Stimulated activated CD8-positive, alpha-beta memory T cell treated with anti-CD3 and anti-CD28 coated beads, Interleukin-7, amount 100 ng/mL, for 24 hours (primary cell): ENCODE data around the gene FRMD4B.
A peak's percentile ranks its signal among the peaks of the same experiment; 100 is the strongest.

Experiments
- DNase-seq: peaks from one replicate; pipeline ENCODE4 v3.0.0-alpha.2; 2020; ENCODE audit warnings: low read depth

The FRMD4B gene

GRCh38 chr3:69364354-69364753, 21.5 kb downstream of the FRMD4B start:
- no peak for DNase-seq

- no peak for DNase-seq
These were observed 25.2 kb downstream of the FRMD4B start for GRCh38 chr3:69360690-69361089.

GRCh38 chr3:69359916-69360315, 26.0 kb downstream of the FRMD4B start:
- no peak for DNase-seq

DNA sequence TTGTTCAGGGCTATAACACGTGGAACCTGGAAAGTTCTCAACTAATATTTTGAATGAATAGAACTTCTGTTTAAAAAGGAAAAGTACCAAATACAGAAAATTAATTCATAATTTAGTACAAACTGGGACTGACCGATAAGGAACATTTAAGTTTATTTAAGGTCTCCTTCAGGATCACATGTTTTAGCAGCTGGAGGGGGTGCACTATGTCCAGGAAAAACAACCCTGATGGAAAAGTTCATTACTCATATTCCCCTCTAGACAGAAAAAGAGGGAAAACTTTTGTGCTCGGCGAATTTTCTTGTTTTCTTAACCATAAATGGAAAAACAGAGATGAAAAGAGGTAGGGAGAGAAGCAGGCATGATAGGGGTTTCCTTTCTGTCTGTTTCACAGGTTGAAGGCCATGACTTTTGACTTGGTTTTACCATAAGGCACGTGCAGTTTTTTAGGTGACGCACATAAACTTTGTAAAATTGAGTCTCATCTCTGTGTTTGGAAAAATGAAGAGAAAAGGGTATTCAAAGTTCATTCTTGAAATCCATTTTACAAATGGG, 26.5 kb downstream of the FRMD4B start:
- no peak for DNase-seq

- no peak for DNase-seq
These were observed 28.7 kb downstream of the FRMD4B start for GRCh38 chr3:69357196-69357595.

DNA sequence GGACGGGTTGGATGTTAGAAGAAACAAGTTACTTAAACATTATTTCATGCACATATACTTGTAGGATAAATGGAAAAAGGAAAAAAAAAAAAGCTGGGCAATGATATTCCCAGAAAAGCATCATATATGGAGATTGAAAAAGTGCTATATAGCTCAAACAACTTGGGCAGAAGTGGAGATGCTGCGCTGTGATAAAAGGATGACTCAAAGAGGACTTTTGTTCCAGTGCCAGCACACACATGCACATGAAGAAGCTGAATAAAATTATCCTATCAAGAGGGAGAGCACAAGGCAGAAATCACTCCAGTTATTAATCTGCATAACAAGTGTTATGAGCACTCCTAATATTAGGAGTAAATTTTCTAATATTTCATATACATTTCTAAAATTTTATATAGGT, 30.9 kb downstream of the FRMD4B start:
- no peak for DNase-seq

DNA sequence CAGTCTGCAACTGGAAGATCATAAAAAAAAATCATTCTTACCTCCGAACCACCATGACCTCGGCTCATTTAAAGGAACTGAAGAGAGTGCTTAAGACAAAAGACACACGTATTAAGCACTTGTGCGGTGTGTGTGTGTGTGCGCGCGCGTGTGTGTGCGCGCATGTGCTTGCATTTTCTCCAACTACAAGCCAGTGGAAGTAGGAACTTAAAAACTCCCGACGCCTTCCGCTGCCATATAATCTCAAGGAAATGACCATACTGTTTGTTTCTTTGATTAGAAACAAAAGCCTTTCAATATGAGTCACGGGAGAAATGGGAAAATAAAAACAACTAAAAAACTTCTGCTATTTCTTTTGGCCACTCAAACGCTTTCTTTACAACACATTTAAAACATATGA, 32.4 kb downstream of the FRMD4B start:
- no peak for DNase-seq

DNA sequence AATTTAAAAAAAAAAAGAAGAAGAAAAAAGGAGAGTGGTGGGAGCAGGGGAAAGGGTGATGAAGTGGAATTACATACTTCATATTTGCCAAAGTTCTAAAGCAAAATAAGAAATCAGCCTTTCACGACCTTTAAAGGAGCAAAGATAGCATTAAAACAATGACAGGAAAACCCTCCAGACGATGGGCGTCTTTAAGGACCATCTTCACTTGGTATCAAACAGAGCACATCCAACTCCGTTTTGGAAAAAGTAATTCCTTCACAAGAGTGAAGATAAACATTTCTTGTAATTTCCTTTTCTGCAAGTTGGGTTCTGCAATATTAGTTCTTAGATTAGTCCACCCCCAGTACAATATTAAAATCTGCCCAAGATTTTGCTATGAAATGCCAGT, 32.8 kb downstream of the FRMD4B start:
- no peak for DNase-seq

- DNase-seq, result no peak
These were observed 33.4 kb downstream of the FRMD4B start for GRCh38 chr3:69352305-69353087.

GRCh38 chr3:69343875-69344274, 42.0 kb downstream of the FRMD4B start:
- DNase-seq, result no peak

DNA sequence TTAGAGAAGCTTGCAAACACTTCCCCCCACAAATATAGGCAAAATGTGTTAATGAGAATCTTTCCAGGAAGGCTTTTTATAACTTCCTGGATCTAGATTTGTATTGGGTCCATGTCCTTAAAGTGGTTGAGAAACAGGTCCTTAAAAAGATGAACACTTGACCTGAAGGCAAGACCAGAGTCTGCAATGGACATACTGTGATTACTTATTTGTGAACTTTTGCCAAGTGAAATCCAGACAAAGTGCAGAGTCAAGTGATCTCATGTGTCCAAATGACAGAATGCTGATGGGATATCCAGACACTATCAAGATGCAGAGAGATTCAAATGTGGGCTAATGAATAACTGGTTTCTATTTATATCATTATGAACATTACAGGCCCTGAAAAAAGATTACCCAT, 43.8 kb downstream of the FRMD4B start:
- no peak for DNase-seq

DNA sequence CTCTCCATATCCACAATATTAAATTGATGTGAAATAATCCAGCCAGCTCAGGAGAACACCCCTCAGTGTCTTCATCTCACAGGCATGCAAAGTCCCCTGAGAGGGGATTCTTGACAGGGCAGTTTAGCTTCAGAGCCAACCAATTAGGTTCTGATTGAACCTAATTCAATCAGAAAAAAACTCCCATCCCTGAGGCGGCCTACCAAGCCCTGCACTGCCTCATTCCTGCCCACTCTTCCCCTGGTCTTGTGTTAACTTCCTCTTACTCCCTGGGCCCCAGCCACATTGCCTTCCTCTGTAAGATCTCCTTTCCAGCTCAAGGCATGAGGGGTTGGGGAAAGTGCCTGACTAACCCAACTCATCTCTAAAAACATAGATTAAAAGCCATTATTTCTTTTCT, 46.1 kb downstream of the FRMD4B start:
- no peak for DNase-seq

- no peak for DNase-seq
These were observed 47.0 kb downstream of the FRMD4B start for GRCh38 chr3:69338911-69339310.

DNA sequence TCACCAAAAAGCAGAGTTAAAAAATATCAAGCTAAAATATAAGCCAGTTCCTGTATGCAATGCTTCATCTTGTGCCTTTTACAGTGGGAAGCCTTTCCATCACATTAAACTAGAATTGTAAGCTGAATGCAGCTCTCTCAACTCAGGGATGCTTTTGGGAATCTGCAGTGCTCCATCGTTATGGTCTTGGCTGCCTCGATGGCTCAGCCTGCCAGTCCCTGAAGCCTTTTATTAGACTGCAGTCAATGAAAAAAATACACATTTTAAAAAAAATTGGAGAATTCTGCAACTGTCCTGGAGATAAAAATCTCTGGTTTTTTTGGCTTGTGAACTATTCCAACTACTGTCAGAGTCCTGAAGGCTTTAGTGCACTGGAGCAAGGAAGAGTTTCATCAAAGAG, 53.0 kb downstream of the FRMD4B start:
- DNase-seq, result no peak

DNA sequence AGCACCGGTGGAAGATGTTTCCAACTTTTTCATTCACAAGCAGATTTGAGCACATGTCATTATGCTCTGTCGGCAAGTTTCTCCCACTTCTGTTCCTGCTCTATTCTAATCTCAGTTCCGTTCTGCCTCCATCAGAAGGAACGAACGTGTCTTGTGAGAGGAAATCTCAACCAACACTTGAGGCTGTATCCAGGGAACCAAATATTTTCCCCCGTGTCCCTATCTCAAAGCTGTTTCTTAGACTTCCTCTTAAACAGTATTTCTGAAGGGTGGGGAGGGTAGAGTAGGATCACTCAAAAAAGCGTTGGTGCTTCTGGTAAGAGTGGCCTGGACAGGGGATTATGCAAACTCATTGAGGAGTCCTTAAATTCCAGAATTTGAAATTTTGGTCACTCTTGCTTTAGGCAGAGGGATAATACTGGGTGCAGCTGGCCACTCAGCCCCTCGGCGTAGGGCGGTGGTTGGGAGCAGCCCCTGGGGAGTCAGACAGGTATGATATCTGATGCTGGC, 54.9 kb downstream of the FRMD4B start:
- DNase-seq, result no peak

GRCh38 chr3:69329892-69330291, 56.0 kb downstream of the FRMD4B start:
- no peak for DNase-seq

- DNase-seq, result no peak
These were observed 57.0 kb downstream of the FRMD4B start for GRCh38 chr3:69328963-69329302.

- no peak for DNase-seq
These were observed 57.6 kb downstream of the FRMD4B start for GRCh38 chr3:69328103-69328962.

DNA sequence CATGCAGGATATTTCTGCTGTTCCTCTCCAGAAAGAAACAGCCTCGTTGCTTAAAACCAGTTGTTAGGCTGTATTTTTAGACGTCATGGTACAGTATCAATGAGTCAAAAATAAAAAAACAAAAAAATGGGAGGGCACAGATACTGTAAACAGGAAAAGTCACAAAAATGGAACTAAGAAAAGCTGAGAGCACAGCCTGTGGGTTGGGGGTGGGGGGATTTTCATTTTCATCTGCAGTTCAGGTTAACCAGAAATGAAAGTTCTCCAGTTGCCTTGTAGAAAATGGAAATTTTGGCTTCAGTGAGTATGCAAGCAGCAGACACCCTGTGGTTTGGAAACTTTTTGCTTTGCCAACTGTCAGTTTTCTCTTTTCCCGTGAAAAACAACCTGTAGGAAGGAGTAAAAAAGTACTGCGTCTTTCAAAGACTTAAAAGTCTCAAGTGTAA, 59.0 kb downstream of the FRMD4B start:
- peak; percentile 13 for DNase-seq

GRCh38 chr3:69325151-69325550, 60.7 kb downstream of the FRMD4B start:
- no peak for DNase-seq

- no peak for DNase-seq
These were observed 61.4 kb downstream of the FRMD4B start for GRCh38 chr3:69324362-69325025.

DNA sequence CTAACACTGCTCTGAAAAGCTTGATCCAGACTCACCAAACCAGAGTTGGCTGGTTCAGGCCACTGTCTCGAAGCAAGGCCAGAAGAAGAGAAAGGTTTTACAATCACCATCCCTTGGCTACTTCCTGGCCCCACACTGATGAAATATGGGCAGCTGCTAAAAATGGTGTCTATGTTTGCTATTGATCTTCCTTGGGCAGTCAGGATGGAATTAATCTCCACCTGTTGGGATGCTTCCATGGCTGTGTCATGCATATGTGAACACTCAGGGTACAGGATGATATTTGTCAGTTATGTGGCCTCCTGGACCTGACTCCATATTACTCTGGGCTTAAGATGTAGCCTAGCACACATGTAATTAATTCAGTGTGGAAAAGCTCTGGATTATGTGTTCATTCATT, 61.9 kb downstream of the FRMD4B start:
- DNase-seq, result no peak
